CD4-positive, alpha-beta T cell treated with Interleukin-10 for 1 hour (primary cell): Measurements from ENCODE around the gene FUBP3.

ENCODE experiments used
- DNase-seq: peaks from one replicate; pipeline ENCODE4 v3.0.0-alpha.2; 2020

FUBP3 gene

DNA sequence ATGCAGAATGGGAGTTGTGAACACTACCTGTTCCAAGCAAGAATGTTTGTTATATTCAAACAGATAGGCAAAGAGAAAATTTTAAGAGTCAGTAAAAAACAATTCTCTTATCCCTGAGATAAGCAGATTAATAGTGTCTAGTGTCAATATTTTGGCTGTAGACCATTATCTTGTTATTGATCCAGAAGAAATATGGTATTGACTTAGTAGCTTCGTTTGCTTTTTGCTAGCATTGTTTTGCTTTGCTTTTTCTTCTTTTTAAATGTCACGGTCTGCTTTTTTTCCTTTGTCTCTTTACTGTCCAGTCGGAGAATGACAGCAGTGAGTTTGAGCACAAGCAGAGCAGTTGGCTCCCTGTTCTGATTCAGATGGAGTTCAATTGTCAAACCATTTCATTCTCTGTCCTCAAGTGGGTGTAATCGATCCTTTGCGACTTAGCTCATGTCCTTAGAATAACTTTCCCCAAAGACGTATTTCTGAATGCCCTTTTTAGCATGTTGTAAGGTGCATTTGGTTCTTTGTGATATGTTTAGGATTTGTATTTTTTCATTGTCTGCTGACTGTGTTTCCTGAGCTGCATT, 29.3 kb downstream of the FUBP3 start:
- no peak for DNase-seq

DNA sequence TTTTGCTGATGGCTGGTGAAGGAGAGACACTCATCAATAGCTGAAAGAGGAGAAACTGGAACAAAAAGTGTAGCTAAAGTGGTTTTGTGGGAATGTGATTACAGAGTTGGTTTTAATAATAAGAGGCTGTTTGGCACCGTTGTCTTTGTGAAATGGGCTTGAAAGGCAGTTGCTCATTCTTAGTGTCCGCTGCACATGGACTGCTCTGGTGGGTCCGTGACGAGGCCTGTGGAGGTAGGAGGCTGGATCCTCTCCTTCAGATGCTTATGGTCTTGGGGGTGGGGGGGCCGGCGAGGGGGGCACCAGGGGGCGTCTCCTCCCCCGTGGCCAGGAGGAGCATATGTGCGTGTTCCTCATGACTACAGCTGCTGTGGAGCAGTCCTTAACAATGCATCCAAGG, 29.8 kb downstream of the FUBP3 start:
- DNase-seq = no peak

DNA sequence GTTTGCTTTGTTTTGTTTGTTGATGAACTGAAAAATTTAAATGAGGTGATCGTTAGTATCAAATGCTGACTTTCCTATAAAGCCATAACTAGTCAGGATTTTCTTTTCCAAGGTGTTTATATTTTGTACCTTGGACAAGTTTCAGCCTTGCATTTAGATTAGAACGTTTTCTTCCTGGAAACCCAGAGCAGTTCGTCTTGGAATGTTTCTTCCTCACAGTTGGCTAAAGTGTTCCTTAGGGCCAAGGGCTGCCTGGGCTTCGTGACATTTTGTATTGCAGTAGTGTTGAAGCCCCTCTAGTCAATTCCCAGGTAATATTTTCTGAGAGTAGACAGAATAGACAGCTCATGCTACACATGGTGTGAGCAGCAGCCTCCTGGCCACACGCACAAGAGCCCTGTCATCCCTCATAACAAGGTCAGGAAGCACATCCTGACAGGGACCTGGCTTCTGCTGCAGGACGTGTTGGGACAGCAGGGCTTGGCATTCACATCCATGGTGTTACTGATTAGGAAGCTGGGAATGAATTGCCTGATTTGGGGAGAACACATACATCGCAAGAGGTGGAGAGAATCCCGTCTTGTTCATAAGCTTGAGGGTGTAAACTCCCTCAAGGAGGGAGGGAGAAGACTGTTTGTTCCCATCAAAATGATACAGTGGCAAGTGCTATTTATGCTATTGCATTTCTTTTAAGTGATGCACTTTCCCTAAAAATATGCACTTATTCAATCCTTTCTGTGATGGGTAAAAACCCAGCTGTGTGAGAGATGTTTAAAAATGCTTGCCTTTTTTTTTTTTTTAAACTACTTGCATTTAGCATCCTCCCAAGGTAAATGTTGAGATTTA, 31.7 kb downstream of the FUBP3 start:
- no peak for DNase-seq

DNA sequence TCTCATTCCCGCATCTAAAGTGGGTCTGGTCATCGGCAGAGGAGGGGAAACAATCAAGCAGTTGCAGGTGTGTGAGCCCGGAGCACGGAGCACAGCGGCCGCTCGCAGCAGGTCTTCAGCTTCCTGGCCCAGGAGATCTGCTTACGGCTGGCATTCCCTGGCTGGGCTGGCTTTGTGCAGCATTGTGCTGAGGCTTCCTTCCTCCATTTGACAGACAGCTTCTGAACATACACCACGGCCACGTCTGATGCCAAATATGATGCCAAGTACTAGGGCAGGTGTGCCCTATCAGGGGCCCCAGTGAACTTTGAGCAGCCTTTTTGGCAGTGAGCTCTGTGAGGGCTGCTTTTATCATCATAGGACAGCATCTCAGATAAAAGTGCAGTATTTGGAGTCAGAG, 37.1 kb downstream of the FUBP3 start:
- no peak for DNase-seq

DNA sequence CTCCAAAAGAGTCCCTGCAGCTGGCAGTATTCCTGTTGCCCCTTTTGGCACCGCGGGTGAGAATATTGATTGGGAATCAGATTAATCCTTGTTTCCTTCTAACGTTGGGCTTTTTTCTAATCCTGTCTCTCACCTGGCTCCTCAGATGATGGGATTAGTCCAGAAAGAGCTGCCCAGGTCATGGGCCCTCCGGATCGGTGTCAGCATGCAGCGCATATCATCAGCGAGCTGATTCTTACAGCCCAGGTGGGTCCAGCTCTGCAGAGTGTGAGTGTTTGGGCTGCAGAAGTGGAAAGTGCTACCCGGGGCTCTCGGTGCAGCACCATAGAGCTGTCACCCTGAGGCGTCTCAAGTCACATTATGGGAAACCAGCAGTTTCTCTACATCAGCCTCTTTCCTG, 44.1 kb downstream of the FUBP3 start:
- no peak for DNase-seq

DNA sequence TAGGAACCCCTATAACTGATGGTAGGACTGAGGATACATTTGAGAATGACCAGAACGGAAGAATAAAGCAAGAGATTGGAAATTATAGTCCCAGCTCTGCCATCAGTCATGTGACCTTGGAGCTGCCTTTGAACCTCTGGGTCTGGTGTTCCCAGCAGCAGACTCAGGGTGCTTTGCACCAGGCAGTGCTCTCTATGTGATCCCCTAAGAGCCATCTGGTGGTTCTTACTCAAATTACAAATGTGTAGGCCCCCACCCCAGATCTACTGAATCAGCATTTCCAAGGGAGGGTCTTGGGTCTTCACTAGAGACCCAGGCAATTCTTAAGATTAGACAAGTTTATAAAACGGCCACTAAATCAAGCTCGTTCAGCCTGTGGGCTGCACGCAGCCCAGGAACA, 44.8 kb downstream of the FUBP3 start:
- DNase-seq = no peak

DNA sequence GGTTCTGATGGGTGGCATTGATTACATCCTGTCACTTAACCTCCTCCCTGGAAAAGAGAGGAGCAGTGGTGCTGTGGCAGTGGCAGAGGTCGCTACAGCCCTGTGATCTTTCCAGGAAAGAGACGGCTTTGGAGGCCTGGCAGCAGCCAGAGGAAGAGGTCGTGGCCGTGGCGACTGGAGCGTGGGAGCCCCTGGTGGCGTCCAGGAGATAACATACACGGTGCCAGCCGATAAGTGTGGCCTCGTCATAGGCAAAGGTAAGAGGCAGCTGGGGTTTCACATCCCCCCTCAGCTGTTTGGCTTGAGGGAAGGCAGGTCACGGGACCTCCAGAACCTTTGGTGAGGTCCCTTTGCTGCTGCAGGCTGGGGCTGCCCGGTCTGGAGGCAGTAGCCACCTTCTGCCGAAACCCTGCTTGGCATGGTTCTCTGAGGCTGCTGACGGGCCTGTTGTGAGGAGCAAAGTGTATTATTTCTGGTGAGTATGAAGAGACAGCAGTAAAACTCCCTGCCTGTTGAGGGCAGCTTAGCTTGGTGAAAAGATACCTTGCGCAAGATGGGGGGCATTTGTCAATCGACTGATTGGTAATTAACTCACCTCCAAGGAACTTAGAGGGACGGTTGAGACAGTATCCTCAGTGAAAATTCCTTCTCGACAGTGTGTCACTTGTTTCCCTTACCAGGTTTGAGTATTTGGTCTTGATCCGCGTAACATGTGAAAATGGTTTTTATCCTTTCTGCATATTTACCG, 47.0 kb downstream of the FUBP3 start:
- no peak for DNase-seq

DNA sequence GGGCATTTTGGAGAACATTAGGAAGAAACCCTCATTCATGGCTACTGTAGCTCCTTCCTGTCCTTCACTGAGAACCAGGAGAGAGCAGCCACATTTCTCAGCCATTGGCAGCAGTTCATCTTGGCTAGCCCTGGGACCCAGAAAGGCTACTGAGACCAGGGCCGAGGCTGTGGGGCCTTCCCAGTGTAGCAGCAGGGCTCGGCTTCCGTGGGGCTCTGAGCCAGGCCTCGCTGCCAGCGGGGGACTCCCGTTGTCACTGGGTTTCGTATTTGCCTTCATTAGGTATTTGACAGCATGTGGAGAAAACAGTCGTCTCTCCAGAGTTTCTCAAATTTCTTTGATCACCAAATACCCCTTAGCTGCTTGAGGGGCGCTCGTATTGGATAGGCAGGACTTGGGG, 47.7 kb downstream of the FUBP3 start:
- no peak for DNase-seq

DNA sequence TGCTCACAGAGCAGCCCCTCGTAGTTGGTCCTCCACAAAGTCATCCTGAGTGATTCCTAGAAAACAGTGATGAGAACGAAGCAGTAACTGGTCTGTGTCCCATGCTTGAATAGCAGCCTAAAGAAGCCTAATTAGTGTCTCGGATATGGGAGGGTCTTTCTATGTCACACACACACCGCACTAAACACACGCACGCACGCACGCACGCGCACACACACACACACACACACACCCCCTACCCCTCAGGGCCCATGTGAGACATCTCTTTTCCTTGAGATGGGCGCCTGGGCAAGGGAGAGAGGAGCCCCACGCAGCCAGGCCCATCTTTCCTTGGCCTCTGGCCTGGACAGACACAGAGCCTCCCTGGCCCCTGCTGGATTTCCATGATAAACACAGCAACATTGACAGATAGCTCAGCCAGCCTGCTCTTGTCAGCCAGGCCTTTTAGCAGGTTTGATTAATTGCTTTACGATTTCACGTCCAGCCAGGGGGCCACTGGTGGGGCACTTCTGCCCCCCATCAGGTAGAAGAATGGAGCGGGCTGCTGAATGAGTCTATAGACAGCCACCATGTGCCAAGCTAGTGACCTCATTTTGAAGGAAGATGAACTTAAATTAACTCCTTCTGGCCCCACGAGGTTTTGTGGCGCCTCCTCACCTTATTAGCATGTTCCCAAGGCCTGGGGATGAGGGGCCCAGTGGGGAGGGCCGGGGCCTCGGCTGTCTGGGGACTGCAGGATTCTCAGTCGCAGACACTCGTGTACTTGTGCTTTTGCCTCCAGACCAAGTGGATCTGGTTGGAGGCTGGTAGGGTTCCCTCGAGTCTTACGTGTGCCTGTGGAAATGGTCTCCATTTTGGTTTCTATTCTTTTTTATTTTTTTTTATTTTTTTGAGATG, 48.8 kb downstream of the FUBP3 start:
- DNase-seq = no peak

DNA sequence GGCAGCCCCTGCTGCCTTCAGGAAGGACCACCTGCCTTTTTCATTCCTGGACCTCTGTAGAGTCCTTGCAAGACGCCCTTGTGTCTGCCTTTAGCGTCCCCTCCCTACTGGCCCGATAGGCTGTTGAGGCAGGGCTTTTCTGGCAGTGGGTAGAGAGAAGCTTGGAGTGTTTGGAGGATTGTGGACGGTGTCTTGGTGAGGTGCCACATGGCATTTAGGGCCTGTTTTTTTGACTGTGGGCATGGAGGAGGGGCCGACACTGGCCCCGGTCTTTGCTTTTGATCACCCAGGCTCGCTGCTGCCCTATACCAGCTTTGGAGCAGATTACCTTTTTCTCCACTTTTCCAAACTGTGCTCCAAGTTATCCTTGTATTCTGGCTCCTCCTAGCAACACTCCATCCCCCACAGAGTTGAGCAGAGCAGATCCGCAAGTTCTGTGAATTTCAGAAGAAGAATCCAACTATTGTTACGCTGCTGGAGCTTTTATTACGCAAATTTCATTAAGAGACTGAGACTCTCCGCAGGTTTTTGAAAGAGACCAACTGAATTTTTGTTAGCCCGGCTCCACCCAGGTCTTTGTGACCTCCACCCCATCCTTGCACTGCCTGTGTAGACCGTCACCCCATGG, 50.2 kb downstream of the FUBP3 start:
- no peak for DNase-seq

DNA sequence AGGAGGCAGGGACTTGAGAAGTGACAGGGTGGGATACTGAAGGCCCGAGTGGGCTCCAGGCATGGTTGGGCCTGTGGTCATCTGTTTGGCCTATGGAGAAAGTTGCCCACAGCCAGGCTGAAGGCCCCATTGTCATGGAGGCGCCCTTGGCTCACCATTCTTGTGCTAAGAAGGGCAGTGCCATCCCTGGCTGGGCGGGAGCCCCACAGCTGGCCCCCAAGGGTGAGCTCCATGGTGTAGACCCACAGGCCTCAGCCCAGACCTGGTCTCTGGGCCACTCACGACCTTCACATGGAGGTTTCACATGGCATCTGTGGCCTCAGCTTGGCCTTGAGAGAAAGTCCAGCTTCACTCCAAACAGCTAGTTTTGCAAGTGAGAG, 50.7 kb downstream of the FUBP3 start:
- DNase-seq = no peak

DNA sequence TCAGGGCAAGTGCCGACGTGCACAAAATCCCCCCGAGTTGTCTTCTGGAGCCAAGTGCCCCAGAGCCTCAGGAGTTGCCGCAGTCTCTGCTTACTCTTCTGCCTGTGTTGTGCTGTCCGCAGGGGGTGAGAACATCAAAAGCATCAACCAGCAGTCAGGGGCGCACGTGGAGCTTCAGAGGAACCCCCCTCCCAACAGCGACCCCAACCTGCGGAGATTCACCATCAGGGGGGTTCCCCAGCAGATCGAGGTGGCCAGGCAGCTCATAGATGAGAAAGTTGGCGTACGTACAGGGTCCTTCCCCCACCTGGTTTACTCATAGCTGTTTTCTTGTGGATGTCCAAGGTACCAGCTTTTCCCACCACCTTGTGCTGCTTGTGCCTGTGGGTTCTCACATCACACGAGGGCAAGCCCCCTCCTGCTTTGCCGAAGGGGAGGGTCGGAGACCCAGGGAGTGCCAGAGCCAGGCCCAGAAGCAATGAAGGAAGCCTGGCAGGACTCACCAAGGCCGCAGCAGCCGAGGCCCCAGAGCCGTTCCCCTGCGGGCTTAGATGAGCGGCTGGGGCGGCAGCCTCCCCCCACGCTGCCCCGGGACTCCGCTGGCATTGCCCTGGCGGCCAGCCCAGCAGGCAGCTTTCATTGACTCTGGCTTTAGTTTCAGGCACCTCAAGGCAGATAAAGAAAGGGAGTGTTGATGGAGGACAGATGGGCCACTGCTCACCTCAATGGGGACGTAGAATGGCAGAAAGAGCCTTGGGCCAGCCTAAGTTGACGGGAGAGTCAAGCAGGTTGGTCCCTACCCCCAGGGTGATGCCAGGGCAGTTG, 51.3 kb downstream of the FUBP3 start:
- no peak for DNase-seq

DNA sequence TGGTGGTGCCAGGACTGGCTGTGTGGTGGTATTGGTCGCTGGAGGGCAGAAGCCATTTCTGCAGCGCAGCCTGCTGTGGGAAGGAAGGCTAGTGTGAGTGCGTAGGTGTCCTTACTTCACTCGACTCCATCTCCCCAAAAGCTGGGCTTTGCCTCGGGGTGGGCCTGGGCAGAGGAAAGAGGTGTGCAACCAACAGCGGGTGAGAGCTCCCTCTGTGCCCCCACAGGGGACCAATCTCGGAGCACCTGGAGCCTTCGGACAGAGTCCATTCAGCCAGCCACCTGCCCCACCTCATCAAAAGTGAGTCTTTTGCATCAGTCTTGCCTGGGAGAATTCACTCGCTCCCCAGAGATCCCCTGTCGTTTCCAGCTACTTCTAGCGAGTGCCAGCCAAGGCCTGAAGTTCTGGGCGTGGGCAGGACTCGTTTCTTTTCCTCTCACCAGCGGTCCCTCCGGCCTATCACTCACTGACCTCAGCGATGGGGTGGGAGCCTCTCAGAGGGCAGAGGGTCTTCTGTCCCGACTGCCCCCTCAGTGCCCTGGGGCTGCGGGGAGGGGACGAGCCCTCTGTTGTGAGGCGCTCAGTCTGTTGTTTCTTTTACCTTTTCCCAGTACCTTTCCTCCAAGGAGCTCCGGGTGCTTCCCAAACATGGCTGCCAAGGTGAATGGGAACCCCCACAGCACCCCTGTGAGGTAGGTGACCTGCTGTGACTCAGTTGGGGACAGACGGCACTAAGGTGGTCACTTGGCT, 52.1 kb downstream of the FUBP3 start:
- DNase-seq = no peak

DNA sequence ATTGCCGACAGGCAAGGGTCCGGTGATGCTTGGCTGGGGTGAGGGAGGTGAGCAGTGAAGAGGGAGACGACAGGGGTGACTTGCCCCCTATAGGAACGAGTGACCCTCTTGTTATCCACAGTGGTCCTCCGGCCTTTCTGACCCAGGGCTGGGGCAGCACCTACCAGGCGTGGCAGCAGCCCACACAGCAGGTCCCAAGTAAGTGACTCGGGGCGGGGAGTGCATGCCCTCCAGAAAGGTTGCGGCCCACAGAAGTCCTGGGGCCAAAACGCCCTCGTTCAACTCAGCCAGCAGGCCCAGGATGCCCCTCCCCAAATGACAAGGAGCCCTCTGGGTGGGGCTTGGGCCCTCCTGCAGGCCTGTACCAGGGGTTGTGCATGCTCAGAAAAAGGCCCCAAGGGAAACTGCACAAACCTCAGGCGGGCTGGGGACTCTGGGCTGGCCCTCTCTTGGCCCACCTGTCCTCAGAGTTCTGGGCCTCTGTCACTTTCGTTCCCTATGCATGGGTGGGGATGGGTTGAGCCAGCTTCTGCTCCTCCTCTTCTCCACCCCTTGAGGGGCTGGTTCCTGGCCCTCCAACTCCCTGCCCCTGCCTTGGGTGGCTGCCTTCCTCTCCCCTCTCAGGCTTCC, 52.8 kb downstream of the FUBP3 start:
- no peak for DNase-seq

DNA sequence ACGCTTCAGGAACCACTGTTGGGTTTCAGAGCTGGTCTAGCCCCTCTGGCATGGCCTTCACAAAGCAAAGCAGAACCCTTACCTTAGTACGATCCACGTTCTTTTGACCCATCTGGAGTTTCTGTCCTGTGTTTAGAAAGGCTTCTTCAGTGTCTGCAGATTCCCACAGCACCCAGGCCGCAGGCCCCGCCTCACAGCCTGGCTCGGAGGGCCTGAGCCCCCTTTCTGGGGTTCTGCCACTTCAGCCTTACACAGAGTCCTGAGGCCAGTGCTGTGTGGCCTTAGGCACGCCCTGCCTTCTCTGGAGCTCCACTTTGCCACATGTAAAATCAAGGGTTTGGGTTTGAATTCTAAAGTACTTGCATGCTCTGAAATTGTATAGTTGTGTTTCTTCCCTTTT, 53.5 kb downstream of the FUBP3 start:
- no peak for DNase-seq

DNA sequence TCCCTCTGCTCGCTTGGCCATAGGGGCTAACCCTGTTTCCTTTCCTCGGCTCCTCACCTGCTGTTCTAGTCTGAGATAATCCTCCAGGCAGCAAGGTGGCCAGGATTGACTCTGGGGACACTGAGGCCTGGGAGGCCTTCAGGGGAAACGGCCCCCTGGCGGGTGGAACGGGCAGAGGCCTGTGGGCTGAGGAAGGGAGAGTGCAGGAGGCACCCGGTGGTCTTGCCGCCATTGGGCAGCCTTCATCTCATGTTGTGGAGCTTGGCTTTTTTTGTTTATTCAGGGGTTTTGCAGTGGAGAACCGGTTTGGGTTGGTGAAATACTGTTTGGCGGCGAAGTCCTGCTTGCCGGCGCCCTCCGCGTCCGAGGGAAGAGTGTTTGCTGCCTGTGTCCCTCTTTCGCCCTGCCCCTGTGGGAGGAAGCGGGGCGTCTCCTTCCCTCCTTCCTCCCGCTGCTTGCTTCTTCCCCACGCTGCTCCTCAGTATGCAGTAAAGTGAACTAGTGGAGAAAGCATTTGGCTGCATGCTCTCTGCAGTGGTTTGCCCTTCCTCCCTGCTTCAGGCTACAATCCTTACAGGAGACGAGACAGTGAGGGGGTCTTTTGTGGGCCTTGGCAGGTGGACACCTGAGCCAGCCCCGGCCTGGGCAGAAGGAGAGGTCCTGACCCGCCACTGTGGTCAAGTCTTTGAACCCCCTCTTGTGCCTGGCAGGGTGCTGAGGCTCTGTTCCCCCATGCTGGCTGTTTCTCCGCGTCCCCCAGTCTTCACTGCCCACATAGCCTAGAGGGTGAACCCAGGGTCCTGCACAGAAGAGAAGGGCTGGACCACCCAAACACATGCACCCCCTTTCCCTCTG, 54.2 kb downstream of the FUBP3 start:
- DNase-seq = no peak

DNA sequence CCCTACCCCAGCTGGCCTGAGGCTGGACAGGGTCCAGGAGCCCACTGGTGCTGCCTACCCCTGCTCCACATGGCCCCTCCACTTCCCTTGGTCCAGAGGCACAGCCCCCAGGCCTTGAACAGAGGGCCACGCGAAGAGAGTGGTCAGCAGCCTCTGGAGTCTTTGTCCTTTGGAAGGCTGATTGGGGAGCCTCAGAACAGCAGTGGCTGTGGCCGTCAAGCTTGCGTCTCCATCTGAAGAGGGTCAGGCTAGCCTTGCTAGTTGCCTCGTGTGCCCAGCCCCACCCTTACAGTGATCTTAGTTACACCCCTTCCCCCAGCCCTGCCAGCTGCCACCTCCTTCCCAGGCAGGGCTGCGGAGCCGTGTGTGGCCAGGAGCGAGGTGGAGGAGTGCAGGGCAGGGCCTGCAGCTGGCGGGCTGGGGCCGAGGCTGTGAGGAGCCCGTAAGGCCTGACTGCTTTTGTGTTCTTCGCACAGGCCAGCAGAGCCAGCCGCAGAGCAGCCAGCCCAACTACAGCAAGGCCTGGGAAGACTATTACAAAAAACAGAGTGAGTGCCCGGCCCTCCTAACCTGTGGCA, 54.9 kb downstream of the FUBP3 start:
- DNase-seq = no peak

DNA sequence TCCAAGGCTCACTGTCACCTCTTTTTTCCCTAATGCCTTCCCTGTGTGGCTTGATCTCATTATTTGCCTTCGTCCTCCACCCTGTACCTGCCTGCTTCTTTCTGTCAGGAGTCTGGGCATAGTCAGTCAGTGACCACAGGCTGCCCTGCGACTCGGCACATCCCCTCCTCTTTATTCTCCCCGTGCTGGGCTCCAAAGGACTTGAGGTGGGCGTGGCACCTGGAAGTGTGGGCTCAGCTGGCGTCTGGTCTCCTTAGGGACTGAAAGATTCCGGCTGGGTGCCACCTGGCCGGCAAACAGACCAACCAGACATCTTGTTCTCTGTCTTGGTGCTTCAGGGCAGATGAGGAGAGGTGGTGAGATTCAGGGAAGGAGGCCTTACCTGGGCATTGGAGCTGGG, 55.4 kb downstream of the FUBP3 start:
- DNase-seq = no peak

DNA sequence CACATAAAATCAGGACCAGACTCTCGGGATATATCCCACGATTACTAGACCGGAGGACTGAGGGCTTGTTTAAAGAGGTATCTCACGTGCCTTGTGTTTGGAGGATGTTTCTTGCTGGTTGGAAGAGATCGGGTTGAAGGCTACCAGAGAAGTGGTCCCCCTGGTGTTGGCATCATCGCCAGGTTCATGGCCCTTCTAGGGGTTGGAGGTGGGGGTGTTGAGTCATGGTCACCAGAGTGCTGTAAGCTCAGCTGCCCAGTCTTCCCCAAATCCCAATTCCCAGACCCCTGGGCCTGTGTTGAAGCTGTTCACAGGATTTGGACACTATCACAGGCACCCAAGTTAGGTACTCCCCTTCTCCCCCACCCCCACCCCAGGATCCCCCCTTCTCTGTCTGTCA, 55.9 kb downstream of the FUBP3 start:
- no peak for DNase-seq
